AG09309 (cell line): ENCODE measurements around the gene DNAH17.

ENCODE experiments used
- DNase-seq: peaks from one replicate; pipeline ENCODE4 v3.0.0-alpha.2; 2010; ENCODE audit warnings: low read depth
- H3K4me3 ChIP-seq: 2 replicates; pipeline ENCODE4 v1.5.1; 2011; ENCODE audit warnings: mild to moderate bottlenecking, low read depth, low read length, moderate library complexity; ENCODE audit not compliant: control insufficient read depth
- TF ChIP-seq, protein P1 (sequence below): IDR thresholded peaks from 2 replicates; pipeline ENCODE4 v1.5.1; 2011; ENCODE audit warnings: mild to moderate bottlenecking, low read depth, low read length, inconsistent platforms; ENCODE audit not compliant: insufficient read depth, control insufficient read depth; ENCODE audit errors: missing control alignments

DNAH17 gene

GRCh38 chr17:78580277-78580804, 3.1 kb upstream of the DNAH17 start:
- TF ChIP-seq, protein P1, sequence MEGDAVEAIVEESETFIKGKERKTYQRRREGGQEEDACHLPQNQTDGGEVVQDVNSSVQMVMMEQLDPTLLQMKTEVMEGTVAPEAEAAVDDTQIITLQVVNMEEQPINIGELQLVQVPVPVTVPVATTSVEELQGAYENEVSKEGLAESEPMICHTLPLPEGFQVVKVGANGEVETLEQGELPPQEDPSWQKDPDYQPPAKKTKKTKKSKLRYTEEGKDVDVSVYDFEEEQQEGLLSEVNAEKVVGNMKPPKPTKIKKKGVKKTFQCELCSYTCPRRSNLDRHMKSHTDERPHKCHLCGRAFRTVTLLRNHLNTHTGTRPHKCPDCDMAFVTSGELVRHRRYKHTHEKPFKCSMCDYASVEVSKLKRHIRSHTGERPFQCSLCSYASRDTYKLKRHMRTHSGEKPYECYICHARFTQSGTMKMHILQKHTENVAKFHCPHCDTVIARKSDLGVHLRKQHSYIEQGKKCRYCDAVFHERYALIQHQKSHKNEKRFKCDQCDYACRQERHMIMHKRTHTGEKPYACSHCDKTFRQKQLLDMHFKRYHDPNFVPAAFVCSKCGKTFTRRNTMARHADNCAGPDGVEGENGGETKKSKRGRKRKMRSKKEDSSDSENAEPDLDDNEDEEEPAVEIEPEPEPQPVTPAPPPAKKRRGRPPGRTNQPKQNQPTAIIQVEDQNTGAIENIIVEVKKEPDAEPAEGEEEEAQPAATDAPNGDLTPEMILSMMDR: no peak
- H3K4me3 ChIP-seq: no peak overlapping the region
- DNase-seq: no peak

- TF ChIP-seq, protein P1: no peak
- no peak overlapping the region for H3K4me3 ChIP-seq
- DNase-seq: no peak
Measured at GRCh38 chr17:78576389-78577112, 645 bp downstream of the DNAH17 start.

DNA sequence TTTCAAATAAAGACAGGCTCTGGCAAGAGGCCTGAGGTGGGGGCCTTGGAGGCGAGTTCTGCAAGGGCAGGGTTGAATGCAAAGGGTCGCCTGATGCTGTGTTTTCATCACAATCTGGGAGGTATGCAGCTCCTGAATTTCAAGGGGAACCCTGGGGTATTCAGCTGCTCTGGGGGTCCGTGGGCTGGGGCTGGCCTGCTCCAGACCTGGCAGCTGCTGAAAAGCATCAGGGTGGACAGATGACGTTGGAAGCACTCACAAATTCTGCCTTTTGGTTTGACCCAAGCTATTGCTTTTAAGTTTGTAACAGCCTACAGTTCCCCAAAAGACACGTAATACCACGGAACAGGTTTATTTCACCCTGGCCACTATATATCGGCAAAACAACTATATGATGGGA, 1.3 kb downstream of the DNAH17 start:
- no peak for DNase-seq
- H3K4me3 ChIP-seq: no peak overlapping the region
- TF ChIP-seq, protein P1: no peak

DNA sequence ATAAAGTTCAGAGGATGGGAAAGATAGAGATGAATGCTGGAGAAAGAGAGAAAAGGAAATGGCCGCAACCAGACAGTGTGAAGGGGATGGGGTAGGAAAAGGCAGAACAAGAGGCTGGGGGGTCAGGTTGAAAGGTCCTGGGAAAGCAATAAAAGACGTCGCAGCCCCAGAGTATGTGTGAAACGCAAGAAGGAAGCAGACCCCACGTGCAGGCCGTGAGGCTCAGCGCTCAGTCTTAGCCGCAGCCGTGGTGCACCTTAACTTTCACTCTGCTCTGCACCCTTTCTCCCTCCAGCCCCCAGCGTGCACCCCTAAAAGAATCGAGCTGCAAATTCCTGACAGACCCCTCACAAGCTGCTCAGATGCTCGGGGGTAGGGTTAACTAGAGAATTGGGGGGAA, 1.9 kb downstream of the DNAH17 start:
- no peak for DNase-seq
- TF ChIP-seq, protein P1: no peak
- no peak overlapping the region for H3K4me3 ChIP-seq

- DNase-seq: no peak
- TF ChIP-seq, protein P1: peak; percentile 9
- no peak overlapping the region for H3K4me3 ChIP-seq
Measured at GRCh38 chr17:78573955-78574354, 3.2 kb downstream of the DNAH17 start.

DNA sequence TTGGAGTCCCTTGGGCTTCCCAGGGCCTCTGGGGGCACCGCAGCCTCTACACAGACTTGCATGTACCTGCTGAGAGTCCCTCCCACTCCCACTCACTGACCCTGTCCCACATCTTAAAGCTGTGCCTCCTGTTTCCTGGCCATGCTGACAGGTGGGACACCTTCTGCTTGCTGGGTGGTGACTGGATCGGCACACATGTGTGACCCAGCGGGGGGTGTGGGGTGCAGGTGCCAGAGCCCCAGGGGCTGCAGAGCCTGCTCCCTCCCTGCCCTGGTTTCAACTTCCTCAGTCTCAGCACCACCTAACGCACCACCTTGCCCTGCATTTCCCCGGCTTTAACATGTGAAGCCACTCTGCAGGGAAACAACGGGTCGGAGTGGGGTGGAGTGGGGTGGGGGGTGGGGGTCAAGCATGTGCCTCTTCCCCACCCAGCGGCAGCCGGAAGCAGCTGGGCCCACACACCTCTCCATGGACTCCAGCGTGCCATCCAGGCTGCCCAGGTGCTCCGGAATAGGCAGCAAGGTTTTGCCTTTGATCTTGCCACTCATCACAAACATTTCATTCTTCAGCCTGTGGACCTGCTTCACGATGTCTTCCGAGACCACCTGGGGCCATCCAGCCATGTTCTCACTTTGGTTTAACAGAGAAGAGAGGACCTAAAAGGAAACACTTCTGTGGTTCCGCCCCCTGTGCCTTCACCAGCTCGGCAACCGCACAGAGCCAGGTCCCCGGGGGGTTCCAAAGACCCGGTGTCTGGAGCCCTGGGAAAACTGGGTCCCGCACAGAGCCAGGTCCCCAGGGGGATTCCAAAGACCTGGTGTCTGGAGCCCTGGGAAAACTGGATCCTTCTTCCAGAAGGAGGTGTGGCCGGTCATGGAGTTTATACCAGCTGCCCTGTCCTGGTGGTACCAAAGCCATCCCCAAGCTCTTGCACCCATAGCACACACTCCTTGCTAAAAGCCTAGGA, 4.7 kb downstream of the DNAH17 start:
- H3K4me3 ChIP-seq: no peak overlapping the region
- TF ChIP-seq, protein P1: no peak
- no peak for DNase-seq
